ENCODE results near the gene CMTM8.

Gene CMTM8

DNA sequence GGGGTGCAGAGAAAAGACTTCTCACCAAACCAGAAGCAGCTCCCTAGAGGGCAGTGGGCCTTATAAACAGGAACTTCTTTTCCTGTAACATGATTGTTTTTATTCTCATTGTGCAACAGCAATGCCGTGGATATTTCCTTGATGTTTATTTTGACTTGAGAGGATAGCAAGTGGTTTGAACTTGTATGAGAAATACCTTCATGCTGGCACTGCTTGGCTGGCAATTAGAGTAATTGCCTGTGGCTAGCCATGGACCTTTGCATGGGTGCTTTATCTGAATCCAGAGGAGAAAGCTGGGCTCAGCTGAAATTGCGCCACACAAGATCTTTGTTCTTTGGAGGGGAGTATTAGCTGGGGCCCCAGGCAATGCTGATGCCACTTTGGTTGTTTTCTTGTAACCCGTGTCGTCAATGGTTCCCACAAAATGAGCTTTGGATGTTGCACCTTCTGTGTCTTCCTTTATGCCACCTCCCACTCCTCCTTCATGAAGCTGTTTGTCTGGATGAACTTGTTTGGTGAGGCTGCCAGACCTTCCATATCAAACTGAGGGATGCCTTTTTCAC lies 37.9 kb downstream of the CMTM8 start:
- no peak for DNase-seq (ENCODE audit: low read depth in 3 of 3)

DNA sequence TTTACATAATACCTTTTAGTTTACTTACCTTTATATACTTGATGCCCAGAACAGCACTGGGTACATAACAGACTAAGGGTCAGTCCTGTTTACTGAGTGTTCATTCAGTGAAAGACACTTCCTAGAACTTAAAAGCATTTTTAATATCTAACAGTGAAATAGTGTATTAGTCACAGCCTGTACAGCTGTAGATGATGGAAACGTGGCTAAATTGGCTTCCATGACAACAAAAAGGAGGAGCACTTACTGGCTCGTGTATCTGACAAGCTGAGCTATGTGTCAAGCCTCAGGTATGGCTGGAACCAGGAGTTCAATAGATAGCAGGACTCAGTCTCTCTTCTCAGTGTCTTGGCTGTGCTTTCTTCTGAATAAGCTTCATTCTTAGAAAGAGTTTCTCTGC lies 40.2 kb downstream of the CMTM8 start:
- no peak for DNase-seq (ENCODE audit: low read depth in 3 of 3)

DNA sequence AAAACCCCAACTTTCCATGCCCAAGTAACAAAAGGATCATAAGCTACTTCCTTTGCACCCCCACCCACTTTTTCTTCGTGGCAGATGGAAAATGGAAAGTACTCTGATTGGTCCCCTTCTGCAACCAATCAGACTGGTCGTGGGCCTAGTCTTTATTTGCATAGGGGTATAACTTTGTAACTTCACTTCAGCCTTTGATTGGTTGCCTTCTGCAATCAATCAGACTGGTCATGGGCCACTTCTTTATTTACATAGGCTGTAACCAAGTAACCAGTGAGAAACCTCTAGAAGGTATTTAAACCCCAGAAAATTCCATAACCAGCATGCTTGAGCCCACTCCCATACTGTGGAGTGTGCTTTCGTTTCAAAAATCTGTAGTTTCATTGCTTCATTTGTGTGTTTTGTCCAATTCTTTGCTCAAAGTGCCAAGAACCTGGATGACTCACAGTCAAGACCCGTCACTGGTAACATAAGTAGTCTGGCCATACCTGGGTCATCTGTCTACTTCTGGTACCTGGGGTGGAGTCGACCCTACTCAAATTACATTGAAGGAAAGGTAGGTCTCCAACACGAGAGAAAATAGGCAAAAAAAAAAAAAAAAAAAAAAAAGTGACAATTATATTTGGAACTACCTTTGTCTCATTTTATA lies 41.9 kb downstream of the CMTM8 start:
- DNase-seq (ENCODE audit: low read depth in 3 of 3): no peak

DNA sequence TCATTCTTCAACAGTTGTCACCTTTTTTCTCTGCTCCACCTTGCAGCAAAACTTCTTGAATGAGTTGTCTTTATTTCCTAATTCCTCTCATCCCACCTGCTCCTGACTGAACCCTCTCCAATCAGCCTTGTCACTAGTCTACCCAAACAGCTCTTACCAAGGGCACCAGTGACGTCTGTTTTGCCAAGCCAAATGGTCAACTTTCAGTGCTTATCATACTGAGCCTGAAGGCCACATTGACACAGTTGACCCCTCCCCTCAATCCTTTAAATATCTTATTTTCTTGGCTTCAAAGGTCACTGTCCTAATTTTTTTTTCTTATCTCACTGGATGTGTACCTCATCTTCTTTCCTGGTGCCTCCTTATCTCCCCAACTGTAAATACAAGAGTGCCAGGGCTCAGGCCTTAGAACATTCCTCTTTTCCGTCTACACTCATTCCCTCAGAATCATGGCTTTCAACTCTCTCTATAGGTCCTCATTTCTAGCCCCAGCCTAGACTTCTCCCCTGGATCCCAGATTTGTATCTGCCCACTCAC lies 43.2 kb downstream of the CMTM8 start:
- no peak for DNase-seq (ENCODE audit: low read depth in 3 of 3)

DNA sequence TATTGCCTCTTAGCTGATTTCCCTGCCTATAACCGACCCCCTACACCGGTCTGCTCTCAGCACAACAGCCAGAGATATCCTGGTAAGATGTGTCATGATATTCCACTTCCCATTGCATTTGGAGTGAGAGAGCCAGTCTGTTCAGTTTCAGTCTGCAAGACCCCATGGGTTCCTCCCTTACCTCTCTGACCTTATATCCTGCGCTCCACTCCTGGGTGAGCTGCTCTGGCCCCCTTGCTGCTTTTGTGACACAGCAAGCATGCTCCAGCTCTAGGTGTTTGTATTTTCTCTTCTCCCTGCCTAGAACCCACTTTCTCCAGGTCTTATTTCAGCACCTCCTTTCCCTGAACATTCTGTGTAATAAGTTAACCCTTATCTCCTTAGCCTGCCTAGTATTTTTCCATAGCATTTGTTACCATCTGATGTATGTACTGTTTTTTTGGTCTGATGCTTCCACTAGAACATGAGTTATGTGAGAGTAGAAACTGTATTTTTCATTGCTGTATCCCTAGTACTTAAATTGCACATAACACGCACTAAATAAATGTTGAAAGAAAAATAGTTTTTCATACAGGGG lies 44.2 kb downstream of the CMTM8 start:
- DNase-seq (ENCODE audit: low read depth in 3 of 3): no peak

DNA sequence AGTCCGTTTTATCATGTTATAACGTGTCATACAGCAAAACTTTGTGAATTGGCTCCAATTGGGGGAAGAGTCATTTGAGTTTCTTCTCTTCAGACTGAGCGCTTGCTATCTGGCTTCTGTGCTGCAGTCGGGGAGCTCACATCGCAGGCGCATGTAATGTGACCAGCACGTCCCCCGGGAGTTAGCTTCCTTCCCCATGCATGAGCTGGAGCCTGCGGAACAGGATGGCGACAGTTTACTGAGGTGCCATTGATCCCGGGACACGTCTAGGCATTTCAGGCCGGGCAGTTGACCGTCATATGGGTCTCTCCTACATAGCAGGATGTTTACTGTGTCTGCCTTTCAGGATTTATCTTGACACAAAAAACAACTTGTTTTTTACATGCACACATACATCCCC lies 44.8 kb downstream of the CMTM8 start:
- no peak for DNase-seq (ENCODE audit: low read depth in 3 of 3)

DNA sequence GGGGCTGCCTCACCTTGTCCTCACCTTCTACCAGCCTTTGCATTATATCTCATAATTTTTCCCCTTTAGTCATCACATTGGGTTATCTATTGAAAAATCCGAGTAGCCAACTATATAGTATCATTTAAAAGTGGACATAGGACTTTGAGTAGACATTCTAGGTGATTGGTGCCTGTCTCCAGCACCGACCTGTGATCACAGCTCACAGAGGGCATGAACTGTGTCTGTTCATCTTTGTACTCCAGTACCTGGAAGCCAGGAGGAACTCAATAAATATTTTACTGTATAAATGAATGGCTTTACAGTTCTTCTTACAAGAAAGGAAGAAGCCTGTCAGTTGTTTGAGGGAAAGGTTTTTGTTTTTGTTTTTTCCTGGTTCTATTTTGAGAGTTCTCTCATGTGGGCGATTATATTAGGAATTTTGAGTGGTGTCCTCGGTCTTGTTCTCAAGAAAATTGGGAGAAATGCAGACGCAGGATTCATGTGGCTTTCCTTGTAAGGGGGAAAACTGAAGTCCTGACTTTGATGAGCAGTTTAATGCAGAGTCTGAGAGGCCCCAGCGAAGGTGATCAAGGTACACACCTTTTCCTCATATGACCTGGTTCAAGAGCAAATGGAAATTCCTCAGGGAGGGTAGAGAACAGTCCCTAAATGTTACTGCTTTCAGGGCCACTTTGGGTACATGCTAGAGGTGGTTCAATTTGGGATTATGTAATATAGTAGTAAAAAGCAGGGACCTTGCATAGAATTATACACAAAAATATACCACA lies 46.1 kb downstream of the CMTM8 start:
- no peak for DNase-seq (ENCODE audit: low read depth in 3 of 3)

DNA sequence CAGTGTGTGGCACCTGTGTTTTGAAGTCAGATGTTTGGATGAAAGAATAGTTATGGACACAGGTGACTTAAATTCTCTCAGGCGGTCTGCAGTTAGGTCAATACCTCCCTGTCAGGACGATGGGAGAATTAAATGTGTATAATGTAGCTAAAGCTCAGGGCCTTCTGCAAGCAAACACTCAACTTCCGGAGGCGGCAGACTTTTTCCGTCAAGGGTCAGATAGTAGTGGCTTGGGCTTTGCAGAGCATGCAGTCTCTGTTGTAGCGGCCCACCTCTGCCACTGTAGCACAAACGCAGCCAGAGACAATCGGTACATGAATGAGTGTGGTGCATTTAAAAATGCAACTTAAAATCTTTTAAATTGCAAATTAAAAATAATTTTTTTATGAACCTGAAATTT lies 47.4 kb downstream of the CMTM8 start:
- no peak for DNase-seq (ENCODE audit: low read depth in 3 of 3)

DNA sequence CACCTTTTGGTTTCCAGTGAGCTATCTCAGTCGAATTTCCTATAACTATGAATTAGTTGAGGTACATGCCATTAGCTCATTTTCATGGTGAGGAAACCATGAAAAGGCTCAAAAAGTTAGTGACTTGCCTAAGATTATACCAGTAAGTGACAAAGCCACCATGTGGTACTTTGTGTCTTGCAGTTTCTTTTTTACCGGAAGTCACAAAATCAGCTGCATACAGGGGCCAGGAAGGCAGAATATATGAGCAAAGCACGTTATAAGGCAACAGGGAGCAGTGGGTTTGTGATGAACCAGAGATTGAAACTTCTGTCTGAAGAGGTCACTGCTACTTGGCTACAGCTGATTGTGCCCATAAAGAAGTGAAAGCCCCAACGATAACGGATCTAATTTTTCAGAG lies 50.3 kb downstream of the CMTM8 start:
- no peak for DNase-seq (ENCODE audit: low read depth in 3 of 3)

DNA sequence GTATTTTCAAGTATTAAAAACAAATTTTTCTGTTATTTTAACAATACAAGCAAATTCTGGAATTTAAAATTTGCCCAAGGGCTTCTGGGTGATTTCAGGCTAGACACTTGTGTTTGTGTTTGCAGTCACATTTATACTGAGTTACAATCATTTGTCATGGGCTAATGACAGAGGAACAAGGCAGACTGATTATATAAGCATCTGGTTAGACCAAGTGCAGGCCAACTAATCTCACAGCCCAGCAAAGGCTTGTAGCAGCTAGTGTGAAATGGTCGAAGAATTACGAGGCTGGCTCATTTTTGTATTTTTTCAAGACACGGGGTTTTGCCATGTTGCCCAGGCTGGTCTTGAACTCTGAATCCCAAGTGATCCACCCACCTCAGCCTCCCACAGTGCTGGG lies 52.1 kb downstream of the CMTM8 start:
- DNase-seq (ENCODE audit: low read depth in 3 of 3): no peak

DNA sequence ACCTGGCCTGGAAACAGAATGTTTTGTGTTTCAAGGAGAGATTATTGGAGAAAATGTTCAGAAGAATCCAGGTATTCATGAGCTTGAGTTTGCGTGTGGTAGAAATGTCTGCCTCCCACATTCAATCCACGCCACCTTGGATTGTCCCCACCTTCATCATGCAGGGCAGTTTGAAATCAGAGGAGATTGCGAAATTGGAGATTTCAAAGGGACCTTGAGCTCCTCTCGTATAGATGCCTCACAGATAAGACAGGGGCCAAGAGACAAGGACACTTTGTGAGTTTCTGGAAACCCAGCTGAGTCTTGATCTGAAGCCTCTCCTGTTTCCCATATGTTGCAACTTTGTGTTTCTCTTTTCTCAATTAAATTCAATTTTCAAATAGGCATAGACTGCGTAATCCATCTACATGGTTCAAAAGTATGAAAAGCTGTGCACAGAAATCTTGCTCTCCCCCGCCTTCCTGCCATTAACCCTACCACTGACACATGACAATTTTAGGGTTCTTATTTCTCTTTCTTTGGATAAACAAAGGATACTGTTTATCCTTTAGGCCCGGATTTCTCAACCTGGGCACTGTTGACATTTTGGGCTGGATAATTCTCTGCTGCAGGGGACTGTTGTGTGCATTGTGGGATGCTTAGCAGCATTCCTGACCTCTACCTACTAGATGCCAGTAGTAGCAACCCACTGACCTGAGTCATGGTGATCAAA lies 53.8 kb downstream of the CMTM8 start:
- DNase-seq (ENCODE audit: low read depth in 3 of 3): no peak

DNA sequence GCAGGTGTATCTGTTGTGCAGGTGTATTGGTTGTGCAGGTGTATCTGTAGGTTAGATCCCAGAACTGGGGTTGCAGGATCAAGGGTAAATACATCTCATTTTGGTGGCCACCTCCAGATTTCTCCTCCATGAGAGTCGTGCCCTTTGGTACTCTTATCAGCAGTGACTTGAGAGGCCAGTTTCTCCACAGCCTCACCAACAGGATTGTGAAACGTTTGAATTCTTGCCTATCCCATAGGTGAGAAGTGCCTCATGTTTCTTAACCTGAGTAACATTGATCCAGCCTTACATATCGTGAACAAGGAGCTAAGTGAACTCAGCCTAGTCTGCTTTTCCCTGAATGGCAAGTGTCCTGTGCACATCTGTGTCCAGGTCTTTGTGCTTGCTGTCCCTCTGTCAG lies 55.4 kb downstream of the CMTM8 start:
- DNase-seq (ENCODE audit: low read depth in 3 of 3): no peak

DNA sequence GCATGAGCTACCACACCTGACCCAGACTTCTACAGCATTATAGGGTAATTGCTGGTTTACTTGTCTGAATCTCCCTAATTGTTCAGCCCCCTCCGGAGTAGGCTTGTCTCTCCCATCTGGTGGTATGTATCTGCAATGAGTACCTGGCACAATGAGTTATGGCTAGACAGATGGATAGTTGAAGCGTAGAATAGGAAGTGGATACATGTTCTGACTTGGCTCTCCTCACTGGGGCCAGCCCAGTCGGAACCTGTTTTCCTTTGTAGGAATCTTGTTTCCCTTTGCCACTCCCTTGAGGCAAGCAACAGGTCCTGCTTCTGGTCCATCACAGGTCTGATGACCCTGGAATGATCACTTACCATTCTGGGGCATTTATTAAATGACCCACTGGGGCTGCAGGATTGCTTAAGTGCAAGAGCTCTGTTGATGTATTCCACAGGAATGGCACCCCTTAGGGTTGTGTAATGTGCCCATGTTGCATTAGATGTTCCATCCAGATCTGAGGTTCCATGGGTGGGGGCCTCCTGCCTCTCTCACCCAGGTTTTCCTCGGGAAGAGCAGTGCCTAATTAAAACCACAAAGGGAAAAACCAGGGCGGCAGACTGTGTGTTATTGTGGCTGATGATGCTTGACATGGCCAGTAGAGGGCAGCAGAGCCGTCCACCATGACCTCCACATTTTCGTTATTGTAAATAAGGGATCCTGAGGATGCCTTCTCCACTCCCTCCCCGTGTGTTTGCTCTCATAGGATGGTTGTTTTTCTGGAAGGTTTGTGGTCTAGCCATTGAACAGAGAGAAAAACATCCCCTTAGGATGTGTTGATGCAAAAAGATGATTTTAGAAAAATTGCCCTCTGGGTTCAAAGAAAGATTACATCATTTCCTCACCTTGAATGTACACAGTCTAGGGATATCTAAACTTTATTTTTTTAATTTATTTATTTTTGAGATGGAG lies 58.0 kb downstream of the CMTM8 start:
- peak; percentile 24 to 44 (median 38) for DNase-seq (ENCODE audit: low read depth in 3 of 3)

DNA sequence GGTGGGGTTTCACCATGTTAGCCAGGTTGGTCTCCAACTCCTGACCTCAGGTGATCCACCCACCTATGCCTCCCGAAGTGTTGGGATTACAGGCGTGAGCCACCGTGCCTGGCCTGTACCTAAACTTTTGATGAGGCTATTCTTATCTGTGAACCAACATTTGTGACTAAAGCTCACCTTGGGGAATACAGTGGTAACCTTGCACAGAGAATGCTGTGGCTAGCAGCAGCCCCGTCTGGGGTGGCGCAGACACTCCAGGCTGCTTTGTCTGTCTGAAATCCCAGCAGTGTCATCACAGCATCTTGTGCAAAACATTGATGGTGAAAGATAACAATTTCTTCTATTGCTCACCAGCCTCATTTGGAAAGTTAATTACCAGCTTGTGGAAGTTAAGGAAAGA lies 58.9 kb downstream of the CMTM8 start:
- peak in 1 of 3 experiments; percentile 39 for DNase-seq (ENCODE audit: low read depth in 3 of 3)

DNA sequence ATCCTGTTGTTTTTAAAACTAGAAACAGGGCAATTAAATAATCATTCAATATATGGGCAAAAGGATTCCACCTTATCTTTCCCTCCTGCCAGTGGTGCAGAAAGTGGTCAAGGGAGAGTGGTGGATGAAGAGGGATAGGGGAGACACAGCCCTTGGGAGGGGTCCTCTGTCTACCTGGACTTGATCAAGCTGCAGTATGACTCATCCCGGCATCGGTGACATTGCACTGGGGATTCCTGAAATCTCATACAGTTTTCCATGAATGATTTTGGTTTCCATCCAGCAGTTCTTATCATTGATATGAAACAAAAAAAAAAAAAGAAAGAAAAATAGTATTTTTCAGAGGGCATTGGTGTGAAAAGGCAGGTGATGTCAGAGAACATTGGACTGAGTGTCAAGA lies 62.9 kb downstream of the CMTM8 start:
- no peak for DNase-seq (ENCODE audit: low read depth in 3 of 3)

DNA sequence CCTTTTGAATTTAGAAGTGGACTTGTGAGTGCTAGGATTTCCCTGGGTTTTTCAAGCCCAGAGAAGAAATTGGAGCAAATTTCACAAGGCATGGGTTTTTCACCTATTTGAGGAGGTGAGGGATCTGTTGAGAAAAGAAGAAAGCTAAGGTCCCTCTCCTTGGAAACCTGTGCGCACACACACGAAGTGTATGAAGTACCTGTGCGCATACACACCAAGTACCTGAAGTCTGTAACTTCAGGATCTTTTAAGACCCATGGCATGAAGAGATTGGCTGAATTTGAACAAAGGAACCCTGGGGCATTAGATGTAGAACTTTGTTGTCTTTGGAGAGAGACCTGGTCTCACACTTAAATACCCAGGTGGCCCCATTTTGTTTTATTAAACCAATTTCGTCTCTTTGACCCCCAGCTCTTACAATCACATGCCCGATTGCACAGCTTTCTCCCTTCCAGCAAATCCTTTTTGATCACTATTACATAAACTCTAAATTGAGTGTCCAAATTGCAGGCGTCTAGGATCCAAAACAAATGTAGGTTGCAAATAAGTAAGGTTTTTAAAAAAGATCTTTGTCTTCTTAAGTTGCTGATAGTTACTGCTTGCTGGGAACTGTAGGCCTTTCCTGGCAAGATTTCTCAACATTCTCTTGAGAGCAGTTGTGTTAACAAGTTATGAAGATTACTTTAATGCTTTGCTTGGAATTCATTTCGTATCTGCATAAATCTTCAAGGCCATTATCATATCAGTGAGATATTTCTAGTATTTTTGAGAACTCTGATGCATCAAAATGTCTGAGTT lies 64.3 kb downstream of the CMTM8 start:
- no peak for DNase-seq (ENCODE audit: low read depth in 3 of 3)

DNA sequence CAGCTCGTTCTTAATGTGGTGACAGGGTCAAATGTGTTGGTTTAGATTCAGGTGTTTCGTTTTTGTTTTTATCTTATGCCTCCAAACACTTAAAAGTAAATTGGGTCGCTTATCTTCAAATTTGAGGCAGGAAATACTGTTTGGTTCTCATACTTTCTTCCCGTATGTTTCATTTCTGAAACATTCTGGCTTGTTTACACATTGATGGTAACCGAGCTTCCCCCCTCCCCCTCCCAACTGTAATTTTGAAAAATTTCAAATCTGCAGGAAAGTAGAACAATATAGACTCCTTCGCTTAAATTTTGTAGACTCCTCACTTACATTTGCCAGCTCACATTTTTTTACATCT lies 64.9 kb downstream of the CMTM8 start:
- no peak for DNase-seq (ENCODE audit: low read depth in 3 of 3)

DNA sequence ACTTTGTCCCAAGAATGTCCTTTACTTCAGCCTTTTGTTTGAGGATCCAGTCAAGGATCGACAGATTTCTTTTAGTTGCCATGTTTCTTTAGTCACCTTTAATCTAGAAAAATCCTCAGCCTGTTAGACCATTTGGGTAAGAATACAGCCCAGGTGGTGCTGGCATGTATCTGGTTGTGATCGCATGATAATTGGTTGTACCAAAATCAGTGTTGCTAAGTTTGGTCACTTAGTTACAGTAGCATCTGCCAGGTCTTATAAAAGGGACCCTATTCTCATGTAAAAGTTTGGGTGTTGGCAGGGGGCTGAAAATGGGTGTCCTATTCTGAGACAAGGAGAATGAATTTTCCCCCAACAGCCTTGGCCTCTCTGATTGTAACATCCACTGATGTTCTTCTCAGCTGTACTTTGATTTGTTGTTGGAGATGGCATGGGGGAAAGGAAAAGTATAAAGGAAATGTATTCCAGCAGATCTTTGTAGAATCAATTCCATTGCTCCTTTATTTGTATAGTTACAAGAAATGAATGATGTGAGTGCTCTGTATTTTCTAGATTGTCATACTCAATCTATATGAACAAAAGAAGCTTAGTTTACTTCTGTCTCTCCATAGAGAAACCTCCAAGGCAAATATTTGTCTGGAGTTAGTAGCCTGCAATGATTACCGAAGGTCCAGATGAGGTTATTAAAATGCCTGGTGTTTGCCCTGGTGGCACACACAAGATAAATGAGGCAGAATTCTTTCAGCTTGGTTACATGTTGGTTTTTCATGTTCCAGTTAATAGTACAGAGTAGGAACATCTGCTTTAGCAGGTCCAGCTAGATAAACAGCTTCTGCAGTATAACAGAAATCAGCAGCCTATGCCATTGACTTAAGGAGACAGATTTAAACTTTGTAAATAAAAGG lies 65.7 kb downstream of the CMTM8 start:
- DNase-seq (ENCODE audit: low read depth in 3 of 3): no peak

DNA sequence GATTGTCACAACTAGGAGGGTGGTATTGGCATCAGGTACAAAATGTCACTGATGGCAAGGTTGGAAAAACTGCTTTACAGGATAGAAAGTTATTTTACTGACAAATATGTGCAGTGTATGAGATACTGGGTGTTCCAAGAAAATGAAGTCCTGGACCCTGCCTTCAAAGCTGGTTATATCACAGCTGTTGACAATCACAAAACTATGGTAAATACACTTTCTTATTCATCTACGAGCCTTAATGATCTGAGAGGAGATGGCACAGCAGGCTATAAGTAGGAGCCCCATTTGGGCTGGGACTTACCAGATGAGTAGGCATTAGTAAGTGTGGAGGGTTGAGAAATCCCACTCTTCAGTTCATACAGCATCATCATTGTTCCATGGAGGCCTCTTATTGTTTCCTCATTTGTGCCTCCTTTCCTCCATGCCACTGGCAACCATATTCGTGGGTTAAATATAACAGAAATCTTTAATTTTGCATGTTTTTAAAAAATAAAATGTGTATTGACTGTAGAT lies 66.9 kb downstream of the CMTM8 start:
- no peak for DNase-seq (ENCODE audit: low read depth in 3 of 3)
